ENCODE measurements around the gene DAAM1.

Gene DAAM1

GRCh38 chr14:59317346-59317745 is 128.9 kb downstream of the DAAM1 start:
- ATAC-seq, result no peak

DNA sequence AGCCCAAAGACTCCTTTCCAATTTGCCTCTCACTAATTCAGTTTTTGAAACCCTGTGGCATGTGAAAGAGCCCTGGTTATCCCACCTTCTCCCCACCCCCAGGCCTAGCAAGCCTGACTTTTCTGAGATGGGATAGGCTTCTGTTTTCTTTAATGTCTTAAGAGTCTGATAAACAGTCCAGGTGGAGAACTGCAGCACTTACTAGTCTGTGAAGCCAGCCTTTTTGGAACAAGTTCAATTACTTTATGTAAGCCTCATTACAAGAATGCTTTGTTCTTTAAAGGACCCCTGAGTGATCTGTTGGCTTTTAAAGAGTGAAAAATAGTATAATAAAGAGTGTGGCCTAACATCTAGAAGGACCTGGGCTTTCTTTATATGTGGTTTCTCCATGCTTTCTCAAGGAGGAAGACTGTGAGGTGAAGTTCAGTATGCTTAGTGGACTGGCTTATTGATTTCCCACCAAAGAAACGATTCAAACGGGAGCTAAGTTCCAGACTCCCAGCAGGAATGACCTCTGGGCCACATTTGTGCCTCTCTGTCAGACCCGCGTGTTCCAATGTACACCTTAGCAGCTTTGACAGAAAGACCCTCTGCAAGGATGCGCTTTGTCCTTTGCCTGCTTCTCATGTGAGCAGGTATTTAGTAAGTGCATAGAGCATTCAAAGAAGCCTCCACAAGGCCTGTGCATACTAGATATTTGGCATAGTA is 129.5 kb downstream of the DAAM1 start:
- no peak for ATAC-seq

GRCh38 chr14:59318908-59319307 is 130.4 kb downstream of the DAAM1 start:
- no peak for ATAC-seq

DNA sequence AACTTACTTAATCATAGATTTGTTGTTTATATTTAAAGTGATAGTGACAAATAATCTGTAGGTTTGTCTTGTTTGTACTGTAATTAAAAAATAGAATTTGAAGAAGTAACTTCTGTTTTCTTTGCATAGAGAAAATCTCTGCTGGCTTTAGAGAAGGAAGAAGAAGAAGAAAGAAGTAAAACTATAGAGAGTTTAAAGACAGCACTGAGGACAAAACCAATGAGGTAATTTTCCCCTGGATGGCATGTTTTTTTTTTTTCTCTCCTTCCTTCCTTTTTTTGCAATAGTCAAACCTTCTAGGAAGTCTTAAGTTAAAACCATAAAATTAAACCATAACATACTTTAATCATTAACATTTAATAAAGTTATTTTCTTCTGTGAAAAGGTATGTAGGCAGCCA is 131.9 kb downstream of the DAAM1 start:
- no peak for ATAC-seq

- peak in 1 of 2 donors; percentile 28 for ATAC-seq
These were observed 132.5 kb downstream of the DAAM1 start for GRCh38 chr14:59320763-59321625.

GRCh38 chr14:59321626-59321949 is 133.1 kb downstream of the DAAM1 start:
- no peak for ATAC-seq

DNA sequence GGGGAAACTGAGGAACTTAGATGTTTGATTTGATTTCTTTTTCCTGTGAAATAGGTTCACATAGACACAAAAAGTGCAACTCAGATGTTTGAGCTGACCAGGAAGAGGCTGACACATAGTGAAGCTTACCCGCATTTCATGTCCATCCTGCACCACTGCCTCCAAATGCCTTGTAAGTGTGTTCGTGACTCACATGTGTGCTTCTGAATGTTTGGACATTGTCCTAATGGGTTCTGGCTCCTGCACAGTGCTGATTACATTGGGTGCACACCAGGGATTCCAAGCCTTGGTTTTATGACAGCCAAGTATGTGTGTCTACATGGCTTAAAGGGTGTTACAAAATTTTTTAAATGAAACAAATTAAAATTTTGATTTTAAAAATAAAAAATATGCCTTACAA is 137.4 kb downstream of the DAAM1 start:
- ATAC-seq, result no peak

GRCh38 chr14:59328454-59328853 is 140.0 kb downstream of the DAAM1 start:
- ATAC-seq, result peak; percentile 45 to 64

DNA sequence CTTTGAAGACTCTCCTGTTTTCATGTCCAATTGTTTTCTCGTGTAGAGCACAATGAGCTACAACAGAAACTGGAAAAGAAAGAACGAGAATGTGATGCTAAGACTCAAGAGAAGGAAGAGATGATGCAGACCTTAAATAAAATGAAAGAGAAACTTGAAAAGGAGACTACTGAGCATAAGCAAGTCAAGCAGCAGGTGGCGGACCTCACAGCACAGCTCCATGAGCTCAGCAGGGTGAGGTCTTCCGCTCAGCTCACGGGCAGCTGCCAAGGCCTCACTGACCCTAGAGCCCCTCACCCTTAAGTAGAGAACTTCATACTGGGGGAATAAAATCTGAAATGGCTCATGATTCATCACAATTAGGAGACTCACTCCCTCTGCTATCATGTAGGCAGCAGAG is 142.0 kb downstream of the DAAM1 start:
- ATAC-seq, result peak in 1 of 2 donors; percentile 32

- ATAC-seq, result no peak
These were observed 142.8 kb downstream of the DAAM1 start for GRCh38 chr14:59331217-59331616.

- no peak for ATAC-seq
These were observed 144.3 kb downstream of the DAAM1 start for GRCh38 chr14:59332727-59333126.

DNA sequence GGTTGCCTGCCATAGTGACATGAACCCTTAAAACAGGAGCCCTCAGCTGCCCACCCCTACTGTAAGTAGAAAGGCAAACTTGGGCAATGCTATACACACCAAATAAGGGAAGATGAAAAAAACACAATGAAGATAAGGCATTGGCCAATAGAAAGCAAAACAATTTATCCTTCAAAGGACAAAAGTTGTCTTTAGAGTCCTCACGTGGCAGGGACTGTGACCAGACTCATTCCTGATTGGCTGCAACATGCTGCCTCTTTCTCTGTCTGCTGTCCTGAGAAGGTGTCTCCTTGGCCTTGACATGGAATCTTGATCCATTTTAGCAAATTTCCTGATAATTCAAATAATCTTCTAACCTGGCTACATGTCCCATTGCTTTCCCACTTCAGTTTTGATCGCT is 144.8 kb downstream of the DAAM1 start:
- ATAC-seq, result no peak

DNA sequence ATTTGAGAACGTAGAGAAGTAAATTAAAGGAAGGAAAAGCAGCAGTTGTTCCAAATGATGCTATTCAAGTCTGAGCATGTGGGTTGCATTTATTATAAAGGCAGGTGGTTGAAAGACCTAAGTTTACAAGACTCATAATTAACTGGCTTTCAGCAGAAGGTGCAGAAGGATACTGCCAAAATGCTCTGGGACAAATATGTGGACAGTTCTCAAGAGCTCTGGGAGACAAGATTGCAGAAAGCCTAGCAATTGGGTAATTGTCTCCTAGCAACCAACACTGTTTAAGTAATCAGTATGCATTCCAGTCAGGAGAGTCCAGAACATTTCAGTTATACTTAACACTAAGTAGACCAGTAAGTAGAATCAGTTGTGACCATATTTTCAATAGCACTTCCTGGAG is 145.2 kb downstream of the DAAM1 start:
- no peak for ATAC-seq

DNA sequence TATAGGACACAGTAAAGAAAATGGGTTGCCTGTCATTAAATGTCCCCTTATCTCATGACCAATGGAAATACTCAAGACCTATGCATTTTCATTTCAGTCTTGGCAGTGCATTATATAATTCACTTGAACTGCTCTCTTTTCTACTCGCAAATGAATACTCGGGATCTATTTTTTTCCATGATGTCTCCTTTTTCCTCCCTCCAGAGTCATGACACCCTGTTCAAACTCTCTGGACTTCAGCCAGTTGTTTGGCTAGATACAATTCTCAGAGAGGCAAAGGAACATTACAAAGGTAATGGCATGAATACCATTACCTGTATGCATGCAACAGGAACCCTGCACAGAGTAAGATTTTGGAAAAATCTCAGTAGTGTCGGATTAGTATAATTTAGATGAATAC is 145.8 kb downstream of the DAAM1 start:
- ATAC-seq, result no peak

DNA sequence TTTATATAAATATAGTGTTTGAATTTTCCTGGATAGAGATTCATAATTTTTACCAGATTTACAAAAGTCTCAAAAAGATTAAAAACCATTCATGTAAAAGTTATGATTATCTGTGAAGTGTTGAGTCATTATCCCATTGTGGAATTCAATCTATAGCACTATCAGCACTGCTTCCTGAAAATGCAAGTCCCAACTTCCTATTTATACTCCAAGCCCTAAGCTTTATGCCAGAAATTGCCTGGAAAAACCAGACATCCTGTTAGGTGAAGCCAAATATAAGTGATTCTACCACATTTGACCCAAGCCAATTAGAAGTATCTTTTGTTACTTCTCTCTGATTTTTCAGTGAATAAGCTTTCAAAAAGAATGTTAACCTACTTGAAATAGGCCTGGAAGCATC is 147.6 kb downstream of the DAAM1 start:
- no peak for ATAC-seq

- no peak for ATAC-seq
These were observed 148.2 kb downstream of the DAAM1 start for GRCh38 chr14:59336706-59337105.

DNA sequence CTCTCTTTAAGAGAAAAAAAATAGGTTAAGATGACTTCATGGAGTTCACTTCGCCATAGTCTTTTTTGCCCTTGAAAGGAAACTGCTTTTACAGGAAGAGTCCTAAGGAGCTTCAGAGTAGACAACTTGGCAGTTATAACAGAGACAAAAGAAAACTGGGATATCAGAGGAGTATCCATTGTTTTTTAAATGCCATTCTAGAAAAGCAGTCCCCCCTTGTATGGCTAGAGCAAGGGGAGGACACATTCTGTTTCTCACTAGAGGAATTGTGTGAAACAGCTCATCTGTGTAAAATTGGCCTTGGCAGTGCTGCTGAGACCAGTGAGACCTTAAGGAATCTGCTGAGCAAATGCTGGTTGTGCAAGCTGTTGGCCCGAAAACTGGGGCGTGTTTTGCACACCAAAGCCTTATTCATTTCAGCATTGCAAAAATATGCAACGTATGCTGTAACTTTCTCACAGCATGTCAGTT is 148.7 kb downstream of the DAAM1 start:
- ATAC-seq, result no peak

- ATAC-seq, result no peak
These were observed 150.3 kb downstream of the DAAM1 start for GRCh38 chr14:59338761-59339160.

- no peak for ATAC-seq
These were observed 151.3 kb downstream of the DAAM1 start for GRCh38 chr14:59339524-59340330.

GRCh38 chr14:59341858-59342477 is 153.5 kb downstream of the DAAM1 start:
- ATAC-seq, result no peak

GRCh38 chr14:59342516-59343484 is 154.3 kb downstream of the DAAM1 start:
- no peak for ATAC-seq

DNA sequence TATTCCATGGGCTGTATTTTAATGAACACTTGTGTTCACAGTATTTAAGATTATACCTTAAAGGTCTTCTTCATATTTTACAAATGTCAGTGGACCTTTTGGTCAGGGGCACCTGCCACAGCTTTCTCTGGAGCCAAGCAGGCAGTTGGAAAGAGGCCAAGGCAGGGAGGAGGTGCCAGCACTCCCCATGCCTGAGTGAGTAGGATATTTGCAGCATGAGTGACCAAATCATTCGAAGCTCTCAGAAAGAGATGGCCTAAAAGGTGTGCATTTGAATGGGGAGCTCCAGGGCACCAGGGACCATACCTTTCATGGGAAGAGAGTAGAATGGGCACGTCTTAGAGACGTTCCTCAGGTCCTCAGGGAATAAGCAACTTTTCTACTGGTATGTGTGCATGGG is 155.1 kb downstream of the DAAM1 start:
- no peak for ATAC-seq

Data from activated CD4-positive, CD25-positive, alpha-beta regulatory T cell treated with anti-CD3 and anti-CD28 coated beads, Interleukin-2, amount 50 U/mL, for 24 hours (primary cell).